GM12878 (cell line): ENCODE data around the gene CDR2L. TPM values are rescaled to one million over a fixed set of nuclear protein-coding genes. Genes with fewer than 3 reads are reported as not detected.

ENCODE experiments used
- ATAC-seq: fragments of 200-7000 bp; cut with Tn5 transposase; 3 replicates; pipeline ENCODE4 v1.9.1; 2020; ENCODE audit warnings: mild to moderate bottlenecking, moderate library complexity
- BruUV-seq: library from RNA; stranded (reverse); fragments of 400-500 nt; replicated peaks from 2 replicates; lab custom pipeline; 2021; lab: Mats Ljungman, UMichigan
- CTCF ChIA-PET: fragments of 300-600 bp; sonication (Branson Sonifier 250); formaldehyde crosslinking; extraction: SDS; loops from one replicate; lab custom pipeline; 2021; ENCODE audit warnings: inconsistent platforms; lab: Yijun Ruan, JAX
- POLR2A ChIA-PET: fragments of 350-600 bp; formaldehyde crosslinking; extraction: SDS; loops from one replicate; lab custom pipeline; 2021; ENCODE audit warnings: inconsistent platforms; lab: Charles Lee
- RAD21 ChIA-PET: fragments of 300-600 bp; sonication (Branson Sonifier 250); formaldehyde crosslinking; loops from one replicate; lab custom pipeline; 2023; ENCODE audit warnings: antibody characterized with exemption; ENCODE audit not compliant: unreplicated experiment; lab: Charles Lee
- SMC1A ChIA-PET: fragments of 300-600 bp; sonication (Branson Sonifier 250); formaldehyde crosslinking; loops from one replicate; lab custom pipeline; 2023; ENCODE audit not compliant: unreplicated experiment, uncharacterized antibody; lab: Charles Lee
- DNase-seq: peaks from one replicate; pipeline ENCODE4 v3.0.0-alpha.2; 2011; ENCODE audit warnings: low read depth, low spot score
- FAIRE-seq: peaks from 3 replicates; lab custom pipeline; 2011; peaks lifted over from hg19 to GRCh38; lab: Jason Lieb, UNC
- H2AFZ ChIP-seq: 2 replicates; pipeline ENCODE4 v1.6.0; 2011; ENCODE audit warnings: low read depth, low read length, control low read depth; ENCODE audit not compliant: control insufficient read depth
- H3K27ac ChIP-seq: 2 replicates; pipeline ENCODE4 v1.5.1; 2011; ENCODE audit warnings: control low read depth; ENCODE audit not compliant: control insufficient read depth, insufficient read depth
- H3K27me3 ChIP-seq, 2 experiments: replicated peaks in 1 of 2; 2 replicates each; pipeline versions ENCODE4 v1.6.0 to v1.6.1; 2011; ENCODE audit warnings: low read length in 1 of 2; ENCODE audit not compliant: control insufficient read depth in 2 of 2, insufficient read depth in 2 of 2
- H3K36me3 ChIP-seq, 2 experiments: 2 replicates each; pipeline ENCODE4 v1.5.1; 2011; ENCODE audit warnings: low read length in 1 of 2; ENCODE audit not compliant: control insufficient read depth in 2 of 2, insufficient read depth in 2 of 2
- H3K4me1 ChIP-seq: 2 replicates; pipeline ENCODE4 v1.6.1; 2011; ENCODE audit warnings: mild to moderate bottlenecking, low read length, moderate library complexity, mixed read lengths; ENCODE audit not compliant: control insufficient read depth, insufficient read depth
- H3K4me2 ChIP-seq: 2 replicates; pipeline ENCODE4 v1.6.0; 2011; ENCODE audit warnings: control low read depth; ENCODE audit not compliant: control insufficient read depth, insufficient read depth
- H3K4me3 ChIP-seq: fragments of 200-600 bp; sonication (generic); 2 replicates; pipeline ENCODE4 v1.5.1; 2016
- H3K79me2 ChIP-seq: 2 replicates; pipeline ENCODE4 v1.6.0; 2011; ENCODE audit warnings: low read length; ENCODE audit not compliant: control insufficient read depth, insufficient read depth
- H3K9ac ChIP-seq: 2 replicates; pipeline ENCODE4 v1.8.0; 2011; ENCODE audit warnings: low read length, control low read depth, mixed read lengths; ENCODE audit not compliant: control insufficient read depth, insufficient read depth
- H3K9me3 ChIP-seq: replicated peaks from 3 replicates; pipeline ENCODE4 v1.5.1; 2011; ENCODE audit warnings: mild to moderate bottlenecking, low read length; ENCODE audit not compliant: control insufficient read depth, insufficient read depth
- H4K20me1 ChIP-seq: 2 replicates; pipeline ENCODE4 v1.6.0; 2011; ENCODE audit not compliant: control insufficient read depth, insufficient read depth
- CBX3 ChIP-seq: fragments of 200-600 bp; sonication (generic); IDR thresholded peaks from 2 replicates; pipeline ENCODE4 v1.6.1; 2016; ENCODE audit warnings: low read depth, borderline replicate concordance
- EGR1 ChIP-seq, 2 experiments: IDR thresholded peaks; 1 replicate in 1 of 2; 2 replicates in 1 of 2; pipeline ENCODE4 v1.6.1; 2011 to 2012; ENCODE audit warnings: low read depth in 2 of 2, low read length in 2 of 2, borderline replicate concordance in 1 of 2, mild to moderate bottlenecking in 1 of 2, moderate library complexity in 1 of 2
- EZH2 ChIP-seq: IDR thresholded peaks from 2 replicates; pipeline ENCODE4 v1.6.1; 2012; ENCODE audit warnings: low read depth, mild to moderate bottlenecking, control low read depth, inconsistent platforms, low read length, borderline replicate concordance; ENCODE audit not compliant: control insufficient read depth
- HCFC1 ChIP-seq: fragments of 150-350 bp; IDR thresholded peaks from 2 replicates; pipeline ENCODE4 v1.6.1; 2014; ENCODE audit warnings: low read length
- IRF4 ChIP-seq: IDR thresholded peaks from 2 replicates; pipeline ENCODE4 v1.6.1; 2011; ENCODE audit warnings: low read depth, low read length
- KDM1A ChIP-seq: fragments of 200-600 bp; sonication (generic); IDR thresholded peaks from 2 replicates; pipeline ENCODE4 v1.6.1; 2016; ENCODE audit warnings: borderline replicate concordance
- MYC ChIP-seq: IDR thresholded peaks from 2 replicates; pipeline ENCODE4 v1.6.1; 2011; ENCODE audit warnings: mild to moderate bottlenecking, low read length, moderate library complexity, inconsistent platforms; ENCODE audit not compliant: insufficient read depth, insufficient replicate concordance, insufficient read length, severe bottlenecking
- NFXL1 ChIP-seq: fragments of 450-650 bp; IDR thresholded peaks from 2 replicates; pipeline ENCODE4 v1.6.1; 2017; ENCODE audit warnings: antibody characterized with exemption, mild to moderate bottlenecking, borderline replicate concordance
- PAX8 ChIP-seq: fragments of 450-650 bp; IDR thresholded peaks from 2 replicates; pipeline ENCODE4 v1.6.1; 2017; ENCODE audit warnings: mild to moderate bottlenecking, moderate library complexity
- USF2 ChIP-seq: IDR thresholded peaks from 2 replicates; pipeline ENCODE4 v1.6.1; 2011; ENCODE audit warnings: low read depth, low read length, improper control_type of control experiment, borderline replicate concordance
- ZBTB11 ChIP-seq: fragments of 450-650 bp; formaldehyde crosslinking; IDR thresholded peaks from 2 replicates; pipeline ENCODE4 v1.5.0; 2022; ENCODE audit warnings: mild to moderate bottlenecking, missing genetic modification characterization
- WGBS: methylation state at CpG from one replicate; pipeline ENCODE4 v1.1.6; 2016; ENCODE audit warnings: low lambda C conversion rate; ENCODE audit not compliant: insufficient replicate concordance, insufficient coverage; ENCODE audit errors: missing lambda C conversion rate; 5-methylcytosine and 5-hydroxymethylcytosine counted together
- in situ Hi-C: fragments of 300-500 bp; cut with MboI; formaldehyde crosslinking; loops from 9 replicates; pipeline ENCODE4 v1.14.3; 2018; ENCODE audit warnings: mixed read lengths
- intact Hi-C: fragments of 100-400 bp; cut with micrococcal nuclease; formaldehyde crosslinking; loops from one replicate; pipeline ENCODE4 v1.14.2; 2022; ENCODE audit not compliant: unreplicated experiment
- polyA plus RNA-seq, 11 experiments: library from polyadenylated mRNA; depleted of rRNA in 4 of 11; unstranded in 6 of 11; stranded (reverse) in 5 of 11; fragments of >200 nt; fragmentation: Nextera tagmentation in 4 of 11; fragmentation: Illumina TruSeq in 1 of 11; extraction: Ambion mirVana in 4 of 11; extraction: Trizol in 1 of 11; gene quantifications; 1 replicate in 1 of 11; 2 replicates in 10 of 11; pipeline versions ENCODE4 v1.2.1 to v1.2.3, GENCODE V29; 2011 to 2016; ENCODE audit warnings: inconsistent platforms in 2 of 11, missing spikeins in 2 of 11, low read depth in 1 of 11
- total RNA-seq, 4 experiments: library from RNA; depleted of rRNA in 3 of 4; stranded (reverse); fragments of >200 nt in 3 of 4; fragmentation: Illumina TruSeq in 1 of 4; extraction: Trizol in 1 of 4; gene quantifications; 2 replicates each; pipeline versions ENCODE4 v1.2.1 to v1.2.3, GENCODE V29; 2013 to 2021
- TF ChIP-seq, protein P1 (sequence below): fragments of 450-650 bp; IDR thresholded peaks from 2 replicates; pipeline ENCODE4 v1.6.1; 2018; ENCODE audit warnings: borderline replicate concordance, mild to moderate bottlenecking; ENCODE audit not compliant: partially characterized antibody

Gene CDR2L
- total and polyA plus RNA-seq, 10 of the 15 experiments (the other 5 are each of a cell fraction or from before 2014, with no cell fraction given): 0.03 to 0.18 (median 0.04) TPM; not detected in 6

DNA sequence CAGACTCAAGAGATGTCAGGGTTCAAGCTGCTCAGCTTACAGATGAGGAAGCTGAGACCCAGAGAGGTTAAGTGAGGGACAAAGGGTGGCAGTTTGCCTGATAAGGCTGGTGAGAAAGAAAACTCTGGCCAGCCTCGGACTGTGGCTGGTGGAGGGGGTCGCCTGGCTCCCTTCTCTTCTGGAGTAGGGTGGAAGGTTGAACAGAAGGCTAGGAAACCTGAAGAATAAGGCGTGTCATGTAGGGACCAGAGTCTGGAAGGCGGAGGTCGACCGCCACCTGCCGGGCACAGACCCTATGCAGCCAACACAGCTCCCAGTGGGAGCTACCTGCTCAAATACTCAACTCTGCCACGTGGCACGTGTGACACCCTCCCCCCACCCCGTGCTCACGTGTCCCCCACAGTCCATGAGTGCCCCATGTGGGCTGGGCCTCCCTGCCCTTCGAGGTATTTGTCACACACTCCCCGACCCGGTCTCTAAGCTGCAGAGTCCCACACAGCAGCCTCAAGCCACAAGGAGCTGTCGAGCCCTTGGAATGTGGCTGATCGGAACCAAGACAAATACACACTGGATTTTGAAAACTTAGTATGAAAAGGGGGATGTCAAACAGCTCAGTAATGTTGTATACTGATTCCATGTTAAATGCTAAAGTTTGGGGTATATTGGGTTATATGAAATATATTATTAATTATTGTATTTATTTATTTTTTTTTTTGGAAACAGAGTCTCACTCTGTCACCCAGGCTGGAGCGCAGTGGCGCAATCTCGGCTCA, 26.7 kb upstream of the CDR2L start:
- SMC1A ChIA-PET: interaction anchor here (0.6 to 7.7 kb wide), 57 partner anchors 8 to 557 kb away, joined by 3 to 74 read pairs (median 5); partner anchors contain the start of genes FDXR, HID1, MIF4GD and MRPL58
- no peak overlapping the region for H3K4me3 ChIP-seq
- no peak overlapping the region for H2AFZ ChIP-seq
- in situ Hi-C loops (loop anchor here (5.0 kb wide), 1 partner anchor 242 kb away; no protein-coding TSS in a partner anchor), intact Hi-C loops (loop anchor here (1.0 to 10.0 kb wide), 6 partner anchors 37 to 454 kb away; partner anchors contain the start of gene USH1G)
- CTCF ChIA-PET: interaction anchor here (0.6 to 13.8 kb wide), 93 partner anchors 9 to 581 kb away, joined by 3 to 274 read pairs (median 6); partner anchors contain the start of genes ARMC7, CDR2L, FADS6 and FDXR
- no peak for FAIRE-seq
- RAD21 ChIA-PET: interaction anchor here (0.6 to 4.5 kb wide), 61 partner anchors 9 to 451 kb away, joined by 3 to 127 read pairs (median 6); partner anchors contain the start of genes ARMC7, ATP5PD, CDR2L and FDXR
- 16% methylated on average over 11 of the region's 19 CpGs for WGBS
- no peaks in the 10 kb centered on the region; the same call in 1 of the 2 replicates for H3K4me1 ChIP-seq
- H3K4me2 ChIP-seq: no peak overlapping the region
- no peaks in the 10 kb centered on the region for H3K27me3 ChIP-seq
- H3K36me3 ChIP-seq: no peaks in the 10 kb centered on the region
- POLR2A ChIA-PET: interaction anchor here (0.6 to 1.9 kb wide), 5 partner anchors 51 to 244 kb away, joined by 3 to 7 read pairs (median 6); partner anchors contain the start of gene FDXR
- no peak for DNase-seq
- H3K27ac ChIP-seq: no peak overlapping the region
- BruUV-seq: no TSS peak
- no peaks in the 10 kb centered on the region for H3K79me2 ChIP-seq
- no peak overlapping the region for H3K9ac ChIP-seq
- no peaks in the 10 kb centered on the region for H4K20me1 ChIP-seq
- no peaks in the 10 kb centered on the region; the same call in 2 of the 3 replicates for H3K9me3 ChIP-seq
- peak; percentile 92 for ATAC-seq
- TF ChIP-seq CBX3: no peak
- TF ChIP-seq ZBTB11 (CRISPR knock-in tag): no peak
- TF ChIP-seq PAX8: no peak
- TF ChIP-seq KDM1A: no peak
- no peak for TF ChIP-seq EZH2
- peak; percentile 72 for TF ChIP-seq MYC
- TF ChIP-seq NFXL1: no peak
- TF ChIP-seq HCFC1: no peak
- peak; percentile 62 for TF ChIP-seq USF2
- 0 out of 2 replicates have a peak, but pooled peaks have one; percentile 50 for TF ChIP-seq IRF4
- TF ChIP-seq, protein P1, sequence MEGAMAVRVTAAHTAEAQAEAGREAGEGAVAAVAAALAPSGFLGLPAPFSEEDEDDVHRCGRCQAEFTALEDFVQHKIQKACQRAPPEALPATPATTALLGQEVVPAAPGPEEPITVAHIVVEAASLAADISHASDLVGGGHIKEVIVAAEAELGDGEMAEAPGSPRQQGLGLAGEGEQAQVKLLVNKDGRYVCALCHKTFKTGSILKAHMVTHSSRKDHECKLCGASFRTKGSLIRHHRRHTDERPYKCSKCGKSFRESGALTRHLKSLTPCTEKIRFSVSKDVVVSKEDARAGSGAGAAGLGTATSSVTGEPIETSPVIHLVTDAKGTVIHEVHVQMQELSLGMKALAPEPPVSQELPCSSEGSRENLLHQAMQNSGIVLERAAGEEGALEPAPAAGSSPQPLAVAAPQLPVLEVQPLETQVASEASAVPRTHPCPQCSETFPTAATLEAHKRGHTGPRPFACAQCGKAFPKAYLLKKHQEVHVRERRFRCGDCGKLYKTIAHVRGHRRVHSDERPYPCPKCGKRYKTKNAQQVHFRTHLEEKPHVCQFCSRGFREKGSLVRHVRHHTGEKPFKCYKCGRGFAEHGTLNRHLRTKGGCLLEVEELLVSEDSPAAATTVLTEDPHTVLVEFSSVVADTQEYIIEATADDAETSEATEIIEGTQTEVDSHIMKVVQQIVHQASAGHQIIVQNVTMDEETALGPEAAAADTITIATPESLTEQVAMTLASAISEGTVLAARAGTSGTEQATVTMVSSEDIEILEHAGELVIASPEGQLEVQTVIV: no peak
- TF ChIP-seq EGR1 (IDR thresholded peaks at IDR 0.05; ENCODE audit: borderline replicate concordance in 1 of 2, low read depth in 2 of 2, low read length in 2 of 2): no peak
